MG63 (cell line): ENCODE data around the gene ARHGAP45. TPM values are rescaled to one million over a fixed set of nuclear protein-coding genes. Genes with fewer than 3 reads are reported as not detected.

Experiments
- DNase-seq: peaks from one replicate; pipeline ENCODE4 v3.0.0-alpha.2; 2020
- H3K27me3 ChIP-seq: fragments of 250-450 bp; sonication (Bioruptor Pico); 2 replicates; pipeline ENCODE4 v1.5.1; 2020; ENCODE audit warnings: mild to moderate bottlenecking, moderate library complexity
- H3K36me3 ChIP-seq: fragments of 250-450 bp; sonication (Bioruptor Pico); 2 replicates; pipeline ENCODE4 v1.5.1; 2020; ENCODE audit warnings: mild to moderate bottlenecking, moderate library complexity
- H3K4me3 ChIP-seq: fragments of 250-450 bp; sonication (Bioruptor Pico); 2 replicates; pipeline ENCODE4 v1.5.1; 2020; ENCODE audit warnings: mild to moderate bottlenecking, moderate library complexity
- H3K9me3 ChIP-seq: fragments of 250-450 bp; sonication (Bioruptor Pico); 2 replicates; pipeline ENCODE4 v1.5.1; 2020; ENCODE audit warnings: mild to moderate bottlenecking, moderate library complexity
- total RNA-seq: library from RNA; depleted of rRNA; stranded (reverse); fragments of >200 nt; shearing (Covaris generic); gene quantifications from 2 replicates; pipeline ENCODE4 v1.2.3, GENCODE V29; 2014; ENCODE audit warnings: low replicate concordance

The ARHGAP45 gene
- total RNA-seq, 1 experiment from 2014 or later = not detected

DNA sequence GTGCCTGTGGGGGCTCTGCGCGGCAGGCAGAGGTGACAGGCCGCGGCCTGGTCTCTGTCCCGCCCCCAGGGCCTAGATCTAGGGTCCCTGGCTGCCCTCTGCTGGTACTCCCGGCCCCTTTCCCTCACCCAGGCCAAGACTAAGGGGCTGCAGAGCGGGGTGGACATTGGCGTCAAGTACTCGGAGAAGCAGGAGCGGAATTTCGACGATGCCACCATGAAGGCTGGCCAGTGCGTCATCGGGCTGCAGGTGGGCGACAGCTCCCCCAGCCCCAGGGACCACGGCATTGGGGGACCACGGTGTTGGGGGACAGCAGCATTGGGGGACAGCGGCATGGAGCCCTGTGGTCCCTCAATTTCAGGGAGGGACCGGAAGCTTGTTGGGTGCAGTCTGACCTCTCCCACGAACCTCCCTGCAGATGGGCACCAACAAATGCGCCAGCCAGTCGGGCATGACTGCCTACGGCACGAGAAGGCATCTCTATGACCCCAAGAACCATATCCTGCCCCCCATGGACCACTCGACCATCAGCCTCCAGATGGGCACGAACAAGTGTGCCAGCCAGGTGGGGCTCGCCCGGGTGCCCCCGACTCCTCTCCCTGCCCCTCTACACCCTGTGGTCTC lies 30.9 kb upstream of the ARHGAP45 start:
- Histone ChIP-seq H3K36me3 (peaks cover 12% of the 10 kb centered on the region), H3K4me3 (no peak overlapping the region), H3K27me3 (no peaks in the 10 kb centered on the region), H3K9me3 (no peaks in the 10 kb centered on the region)
- DNase-seq = no peak

DNA sequence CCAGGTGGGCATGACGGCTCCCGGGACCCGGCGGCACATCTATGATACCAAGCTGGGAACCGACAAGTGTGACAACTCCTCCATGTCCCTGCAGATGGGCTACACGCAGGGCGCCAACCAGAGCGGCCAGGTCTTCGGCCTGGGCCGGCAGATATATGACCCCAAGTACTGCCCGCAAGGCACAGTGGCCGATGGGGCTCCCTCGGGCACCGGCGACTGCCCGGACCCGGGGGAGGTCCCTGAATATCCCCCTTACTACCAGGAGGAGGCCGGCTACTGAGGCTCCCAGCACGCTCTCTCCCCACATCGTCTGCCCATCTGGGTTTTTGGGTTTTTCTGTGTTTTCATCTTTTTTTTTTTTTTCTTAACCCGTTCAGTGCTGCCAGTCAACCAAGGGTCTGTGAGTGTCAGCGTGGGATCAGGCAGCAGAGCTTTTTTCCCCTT lies 29.3 kb upstream of the ARHGAP45 start:
- H3K4me3 ChIP-seq = no peak overlapping the region
- no peaks in the 10 kb centered on the region for H3K27me3 ChIP-seq
- H3K36me3 ChIP-seq = peaks cover 6% of the 10 kb centered on the region
- DNase-seq = no peak
- H3K9me3 ChIP-seq = no peaks in the 10 kb centered on the region

DNA sequence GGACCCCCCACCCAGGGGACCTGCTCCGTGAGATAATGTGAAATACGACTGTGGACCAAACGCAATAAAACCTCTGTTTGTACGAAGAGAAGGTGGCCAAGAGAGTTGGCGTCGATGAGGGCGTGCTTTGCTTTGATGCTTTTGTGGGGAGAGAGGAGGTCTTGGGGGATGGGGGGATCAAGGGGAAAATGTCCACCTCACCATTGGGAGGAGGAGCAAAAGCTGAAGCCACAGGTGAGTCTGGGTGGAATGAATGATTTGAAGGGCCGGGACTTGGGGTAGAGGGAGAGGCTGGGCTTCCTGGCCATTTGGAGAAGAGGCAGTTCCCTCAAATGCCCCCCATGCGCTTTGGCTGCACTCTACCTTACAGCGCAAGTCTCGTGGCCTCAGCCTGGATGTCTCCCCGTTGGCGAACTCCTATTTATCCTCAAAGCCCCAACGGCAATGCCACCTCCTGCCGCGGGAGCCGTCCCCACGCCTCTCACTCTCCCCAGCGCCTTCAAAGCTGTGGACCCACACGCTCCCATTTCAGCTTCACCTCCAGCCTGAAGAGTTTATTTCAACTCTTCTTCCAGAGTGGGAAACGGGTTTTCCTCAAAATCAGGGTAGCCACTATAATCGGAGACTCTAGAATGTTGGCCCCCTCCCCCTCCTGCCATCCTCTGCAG lies 27.9 kb upstream of the ARHGAP45 start:
- no peak for DNase-seq
- H3K36me3 ChIP-seq = no peaks in the 10 kb centered on the region; the same call in 1 of the 2 replicates
- peak overlapping the region; percentile 50 for H3K4me3 ChIP-seq
- H3K9me3 ChIP-seq = no peaks in the 10 kb centered on the region
- H3K27me3 ChIP-seq = no peaks in the 10 kb centered on the region

- Histone ChIP-seq H3K36me3 (no peaks in the 10 kb centered on the region; the same call in 1 of the 2 replicates), H3K4me3 (peak within 1 kb of the TSS; percentile 50), H3K9me3 (no peaks in the 10 kb centered on the region)
Measured at GRCh38 chr19:1039646-1040475, 27.1 kb upstream of the ARHGAP45 start, which contains the start of gene ABCA7. TSS of gene ABCA7 (plus strand) at chr19:1040107. CDS start at chr19:1041362, 1,255 bp downstream.

GRCh38 chr19:1040476-1041271 lies 26.3 kb upstream of the ARHGAP45 start:
- Histone ChIP-seq H3K9me3 (no peaks in the 10 kb centered on the region), H3K27me3 (no peaks in the 10 kb centered on the region), H3K4me3 (peak overlapping the region; percentile 50), H3K36me3 (no peaks in the 10 kb centered on the region; the same call in 1 of the 2 replicates)
- DNase-seq = peak; percentile 36

More at GRCh38 chr19:1039646-1040475, 27.1 kb upstream of the ARHGAP45 start, which contains the start of gene ABCA7:
- peak; percentile 97 for DNase-seq
- no peaks in the 10 kb centered on the region for H3K27me3 ChIP-seq

GRCh38 chr19:1041272-1041834 lies 25.6 kb upstream of the ARHGAP45 start:
- Histone ChIP-seq H3K4me3 (no peak overlapping the region), H3K9me3 (no peaks in the 10 kb centered on the region), H3K27me3 (no peaks in the 10 kb centered on the region), H3K36me3 (no peaks in the 10 kb centered on the region; the same call in 1 of the 2 replicates)
- no peak for DNase-seq

DNA sequence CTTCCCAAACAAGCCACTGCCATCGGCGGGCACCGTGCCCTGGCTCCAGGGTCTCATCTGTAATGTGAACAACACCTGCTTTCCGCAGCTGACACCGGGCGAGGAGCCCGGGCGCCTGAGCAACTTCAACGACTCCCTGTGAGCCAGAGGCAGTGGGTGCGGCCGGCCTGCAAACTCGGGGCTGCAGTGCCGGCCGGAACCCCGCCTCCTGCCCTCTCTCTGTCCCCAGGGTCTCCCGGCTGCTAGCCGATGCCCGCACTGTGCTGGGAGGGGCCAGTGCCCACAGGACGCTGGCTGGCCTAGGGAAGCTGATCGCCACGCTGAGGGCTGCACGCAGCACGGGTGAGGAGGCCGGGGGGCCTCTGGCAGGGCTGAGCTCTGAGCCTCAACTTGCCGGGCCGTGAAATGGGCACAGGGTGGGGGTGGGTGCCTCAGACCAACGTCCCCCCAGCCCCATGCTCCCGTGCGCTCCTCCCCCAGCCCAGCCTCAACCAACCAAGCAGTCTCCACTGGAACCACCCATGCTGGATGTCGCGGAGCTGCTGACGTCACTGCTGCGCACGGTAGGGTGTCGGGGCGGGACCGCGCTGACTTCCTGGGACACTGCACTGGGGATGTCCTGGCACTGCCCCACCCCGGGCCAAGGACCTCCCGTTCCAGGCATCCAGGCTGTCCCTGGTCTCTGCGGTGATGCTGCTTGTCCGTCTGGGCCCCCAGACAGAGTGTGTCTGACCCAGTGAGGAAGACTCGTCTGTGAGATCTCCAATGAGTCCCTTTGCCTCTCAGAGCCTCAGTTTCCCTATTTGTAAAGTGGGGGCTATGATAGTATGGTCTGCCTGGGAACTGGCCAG lies 24.9 kb upstream of the ARHGAP45 start:
- no peak for DNase-seq
- no peak overlapping the region for H3K4me3 ChIP-seq
- H3K36me3 ChIP-seq = no peaks in the 10 kb centered on the region
- no peaks in the 10 kb centered on the region for H3K27me3 ChIP-seq
- no peaks in the 10 kb centered on the region for H3K9me3 ChIP-seq

DNA sequence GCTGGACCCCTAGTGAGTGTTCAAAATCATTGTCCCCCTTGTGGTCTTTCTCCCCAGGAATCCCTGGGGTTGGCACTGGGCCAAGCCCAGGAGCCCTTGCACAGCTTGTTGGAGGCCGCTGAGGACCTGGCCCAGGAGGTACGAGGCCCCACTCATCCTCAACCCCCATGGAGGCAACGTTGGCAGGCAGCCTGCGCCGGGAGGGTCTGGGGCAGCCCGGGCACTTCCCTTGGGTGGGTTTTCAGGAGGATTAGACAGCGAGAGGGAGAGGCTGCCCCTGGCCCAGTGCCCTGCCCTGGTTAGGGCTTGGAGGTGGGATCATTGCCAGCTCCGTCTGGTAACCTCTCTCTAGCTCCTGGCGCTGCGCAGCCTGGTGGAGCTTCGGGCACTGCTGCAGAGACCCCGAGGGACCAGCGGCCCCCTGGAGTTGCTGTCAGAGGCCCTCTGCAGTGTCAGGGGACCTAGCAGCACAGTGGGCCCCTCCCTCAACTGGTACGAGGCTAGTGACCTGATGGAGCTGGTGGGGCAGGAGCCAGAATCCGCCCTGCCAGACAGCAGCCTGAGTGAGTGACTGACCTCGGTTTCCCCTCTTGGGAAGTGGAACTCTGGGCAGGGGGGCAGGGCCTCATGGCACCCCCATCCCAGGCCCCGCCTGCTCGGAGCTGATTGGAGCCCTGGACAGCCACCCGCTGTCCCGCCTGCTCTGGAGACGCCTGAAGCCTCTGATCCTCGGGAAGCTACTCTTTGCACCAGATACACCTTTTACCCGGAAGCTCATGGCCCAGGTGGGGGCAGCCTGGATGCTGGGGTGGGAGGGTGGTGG lies 24.1 kb upstream of the ARHGAP45 start:
- Histone ChIP-seq H3K4me3 (no peak overlapping the region), H3K27me3 (no peaks in the 10 kb centered on the region), H3K9me3 (no peaks in the 10 kb centered on the region), H3K36me3 (no peaks in the 10 kb centered on the region)
- no peak for DNase-seq

- peak; percentile 52 for DNase-seq
- Histone ChIP-seq H3K36me3 (no peaks in the 10 kb centered on the region), H3K9me3 (no peaks in the 10 kb centered on the region), H3K4me3 (no peak overlapping the region), H3K27me3 (no peaks in the 10 kb centered on the region)
Measured at GRCh38 chr19:1045247-1045603, 21.7 kb upstream of the ARHGAP45 start.

DNA sequence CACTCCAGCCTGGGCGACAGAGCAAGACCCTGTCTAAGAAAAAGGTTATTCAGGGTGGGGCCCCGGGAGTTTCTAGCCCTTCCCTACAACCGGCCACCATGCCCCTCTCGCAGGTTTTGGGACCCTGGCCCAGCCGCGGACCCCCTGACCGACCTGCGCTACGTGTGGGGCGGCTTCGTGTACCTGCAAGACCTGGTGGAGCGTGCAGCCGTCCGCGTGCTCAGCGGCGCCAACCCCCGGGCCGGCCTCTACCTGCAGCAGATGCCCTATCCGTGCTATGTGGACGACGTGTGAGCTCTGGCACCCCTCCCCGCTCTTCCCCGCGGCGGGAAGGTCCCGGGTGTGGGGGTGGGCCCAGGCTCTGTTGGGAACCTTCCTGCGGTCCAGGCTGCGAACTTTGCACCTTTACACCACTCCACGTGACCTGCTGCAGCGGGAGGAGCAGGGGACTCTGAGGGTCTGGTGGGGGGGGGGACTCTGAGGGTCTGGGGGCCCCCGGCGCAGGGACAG lies 20.8 kb upstream of the ARHGAP45 start:
- Histone ChIP-seq H3K27me3 (no peaks in the 10 kb centered on the region), H3K4me3 (no peak overlapping the region), H3K9me3 (no peaks in the 10 kb centered on the region), H3K36me3 (no peaks in the 10 kb centered on the region)
- DNase-seq = no peak

DNA sequence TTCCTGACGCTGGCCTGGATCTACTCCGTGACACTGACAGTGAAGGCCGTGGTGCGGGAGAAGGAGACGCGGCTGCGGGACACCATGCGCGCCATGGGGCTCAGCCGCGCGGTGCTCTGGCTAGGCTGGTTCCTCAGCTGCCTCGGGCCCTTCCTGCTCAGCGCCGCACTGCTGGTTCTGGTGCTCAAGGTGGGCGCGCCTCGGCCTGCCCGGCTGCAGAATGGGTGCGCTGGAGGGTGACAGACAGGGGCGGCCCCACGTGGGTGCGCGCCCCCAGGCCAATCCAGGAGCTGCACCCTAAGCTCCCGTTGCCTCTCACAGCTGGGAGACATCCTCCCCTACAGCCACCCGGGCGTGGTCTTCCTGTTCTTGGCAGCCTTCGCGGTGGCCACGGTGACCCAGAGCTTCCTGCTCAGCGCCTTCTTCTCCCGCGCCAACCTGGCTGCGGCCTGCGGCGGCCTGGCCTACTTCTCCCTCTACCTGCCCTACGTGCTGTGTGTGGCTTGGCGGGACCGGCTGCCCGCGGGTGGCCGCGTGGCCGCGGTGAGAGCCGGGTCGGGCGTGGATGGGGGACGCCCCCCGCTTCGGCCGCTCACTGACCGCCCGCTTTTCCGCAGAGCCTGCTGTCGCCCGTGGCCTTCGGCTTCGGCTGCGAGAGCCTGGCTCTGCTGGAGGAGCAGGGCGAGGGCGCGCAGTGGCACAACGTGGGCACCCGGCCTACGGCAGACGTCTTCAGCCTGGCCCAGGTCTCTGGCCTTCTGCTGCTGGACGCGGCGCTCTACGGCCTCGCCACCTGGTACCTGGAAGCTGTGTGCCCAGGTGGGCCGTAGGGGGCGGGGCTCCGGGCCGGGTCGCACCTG lies 19.9 kb upstream of the ARHGAP45 start:
- Histone ChIP-seq H3K36me3 (no peaks in the 10 kb centered on the region), H3K4me3 (no peak overlapping the region), H3K27me3 (no peaks in the 10 kb centered on the region), H3K9me3 (no peaks in the 10 kb centered on the region)
- DNase-seq = no peak

DNA sequence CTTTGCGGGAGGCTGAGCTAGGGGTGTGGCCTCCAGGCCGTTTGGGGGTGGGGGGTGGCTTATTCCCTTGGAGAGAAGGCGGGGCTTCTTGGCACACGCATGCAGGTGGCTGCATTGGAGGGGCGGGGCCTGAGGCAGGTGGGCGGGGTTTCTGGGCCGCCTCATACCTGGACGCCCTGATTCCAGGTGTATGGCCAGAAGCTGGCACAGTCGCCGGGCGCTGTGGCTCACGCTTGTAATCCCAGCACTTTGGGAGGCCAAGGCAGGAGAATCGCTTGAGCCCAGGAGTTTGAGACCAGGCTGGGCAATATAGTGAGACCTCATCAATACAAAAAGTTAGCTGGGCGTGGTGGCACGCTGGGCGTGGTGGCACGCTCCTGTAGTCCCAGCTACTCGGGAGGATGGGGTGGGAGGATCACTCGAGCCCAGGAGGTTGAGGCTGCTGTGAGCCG lies 19.2 kb upstream of the ARHGAP45 start:
- DNase-seq = no peak
- Histone ChIP-seq H3K9me3 (no peaks in the 10 kb centered on the region), H3K4me3 (no peak overlapping the region), H3K36me3 (no peaks in the 10 kb centered on the region), H3K27me3 (no peaks in the 10 kb centered on the region)

DNA sequence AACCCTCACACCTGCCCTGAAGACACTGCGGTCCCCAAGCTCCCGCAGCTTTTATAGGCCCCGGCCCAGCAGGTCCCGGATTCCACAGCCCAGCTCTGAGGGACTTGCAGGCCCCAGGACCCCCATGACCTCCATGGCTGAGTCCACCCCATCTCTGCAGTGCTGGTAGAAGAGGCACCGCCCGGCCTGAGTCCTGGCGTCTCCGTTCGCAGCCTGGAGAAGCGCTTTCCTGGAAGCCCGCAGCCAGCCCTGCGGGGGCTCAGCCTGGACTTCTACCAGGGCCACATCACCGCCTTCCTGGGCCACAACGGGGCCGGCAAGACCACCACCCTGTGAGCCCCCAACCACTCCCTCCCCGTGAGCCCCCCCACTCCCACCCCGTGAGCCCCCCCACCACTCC lies 17.9 kb upstream of the ARHGAP45 start:
- Histone ChIP-seq H3K27me3 (no peaks in the 10 kb centered on the region), H3K36me3 (no peaks in the 10 kb centered on the region), H3K9me3 (no peaks in the 10 kb centered on the region), H3K4me3 (no peak overlapping the region)
- no peak for DNase-seq

GRCh38 chr19:1049800-1050199 lies 17.2 kb upstream of the ARHGAP45 start:
- DNase-seq = no peak
- Histone ChIP-seq H3K36me3 (no peaks in the 10 kb centered on the region), H3K27me3 (no peaks in the 10 kb centered on the region), H3K9me3 (no peaks in the 10 kb centered on the region), H3K4me3 (no peak overlapping the region)
